Kidney (tissue), 14 donors: ENCODE data around the gene CACNA1S. TPM values are rescaled to one million over a fixed set of nuclear protein-coding genes. Genes with fewer than 3 reads are reported as not detected.
A peak's percentile ranks its signal among the peaks of the same experiment; 100 is the strongest.

Experiments
- DNase-seq, 5 donors: peaks; one replicate each; pipeline ENCODE4 v3.0.0-alpha.2; 2013 to 2020
- FAIRE-seq: peaks from 2 replicates; lab custom pipeline; 2012; peaks lifted over from hg19 to GRCh38; lab: Jason Lieb, UNC
- H3K27ac ChIP-seq, 2 donors: one replicate each; pipeline ENCODE4 v1.7.0; 2013; ENCODE audit warnings: low read depth in 2 of 2, low read length in 2 of 2, inconsistent platforms in 1 of 2
- H3K27me3 ChIP-seq: one replicate; pipeline ENCODE4 v1.7.1; 2013; ENCODE audit warnings: low read length, inconsistent platforms; ENCODE audit not compliant: control insufficient read depth, insufficient read depth
- H3K36me3 ChIP-seq, 3 donors: one replicate each; pipeline versions ENCODE4 v1.7.0 to v1.7.1; 2013; ENCODE audit warnings: low read length in 3 of 3, control low read depth in 1 of 3, inconsistent platforms in 1 of 3; ENCODE audit not compliant: insufficient read depth in 3 of 3, control insufficient read depth in 2 of 3
- H3K4me1 ChIP-seq, 3 donors: one replicate each; pipeline versions ENCODE4 v1.7.0 to v1.7.1; 2013; ENCODE audit warnings: low read length in 3 of 3, inconsistent platforms in 1 of 3, low read depth in 1 of 3; ENCODE audit not compliant: control insufficient read depth in 2 of 3, insufficient read depth in 2 of 3
- H3K4me3 ChIP-seq, 3 donors: one replicate each; pipeline versions ENCODE4 v1.7.0 to v1.8.1; 2013; ENCODE audit warnings: low read length in 3 of 3, control low read depth in 1 of 3, inconsistent platforms in 1 of 3
- H3K9ac ChIP-seq, 3 donors: one replicate each; pipeline versions ENCODE4 v1.7.0 to v1.7.1; 2013; ENCODE audit warnings: low read length in 3 of 3, control low read depth in 1 of 3, inconsistent platforms in 1 of 3
- H3K9me3 ChIP-seq, 3 donors: one replicate each; pipeline versions ENCODE4 v1.7.0 to v1.7.1; 2013; ENCODE audit warnings: low read length in 3 of 3, control low read depth in 1 of 3, inconsistent platforms in 1 of 3; ENCODE audit not compliant: control insufficient read depth in 2 of 3, insufficient read depth in 1 of 3
- CTCF ChIP-seq: IDR thresholded peaks from 3 replicates; pipeline ENCODE4 v1.5.1; 2012; ENCODE audit warnings: mild to moderate bottlenecking, moderate library complexity, borderline replicate concordance; ENCODE audit not compliant: insufficient read depth; ENCODE audit errors: extremely low read depth
- intact Hi-C: fragments of 100-400 bp; cut with DNase I; formaldehyde crosslinking; loops from one replicate; pipeline ENCODE4 v1.11.1; 2022
- polyA plus RNA-seq: library from polyadenylated mRNA; stranded (reverse); fragments of 350-450 nt; fragmentation: Illumina TruSeq; extraction: RNeasy Lipid Tissue Mini Kit (QIAGEN cat#74804); gene quantifications from one replicate; pipeline ENCODE4 v1.2.3, GENCODE V29; 2014; ENCODE audit warnings: low read depth, low replicate concordance; ENCODE audit not compliant: insufficient read depth
- total RNA-seq: library from RNA; stranded (reverse); fragmentation: NEBNext Ultra II Directional; extraction: Animal tissue kit (Norgen Biotek cat#: 25700); gene quantifications from one replicate; pipeline ENCODE4 v1.2.1, GENCODE V29; 2021
- donor health status: control.
- donor health status: control.
- donor health status: control.
- donor health status: control.
- donor health status: control.
- donor health status: DM: yes; HTN: yes; CAD: no.
- donor health status: Normal renal cell carcinoma (clear cell type).

CACNA1S gene
- total and polyA plus RNA-seq, 2 donors from 2014 or later = 0.41 TPM; not detected in 1

GRCh38 chr1:201044119-201044518 is 68.1 kb downstream of the CACNA1S start:
- Histone ChIP-seq H3K27ac (no peak overlapping the region), H3K36me3 (no peaks in the 10 kb centered on the region), H3K4me1 (no peaks in the 10 kb centered on the region), H3K4me3 (no peak overlapping the region), H3K9me3 (no peaks in the 10 kb centered on the region), H3K27me3 (no peaks in the 10 kb centered on the region), H3K9ac (no peak overlapping the region)
- FAIRE-seq (no peak), DNase-seq (no peak)
- TF ChIP-seq CTCF = no peak
- intact Hi-C loops = loop anchor here (5.0 kb wide), 1 partner anchor 72 kb away; no protein-coding TSS in a partner anchor

- DNase-seq (peak; percentile 64 to 86 (median 74)), FAIRE-seq (no peak)
Observed at GRCh38 chr1:201042779-201043461, 69.3 kb downstream of the CACNA1S start.

GRCh38 chr1:201041011-201041410 is 71.2 kb downstream of the CACNA1S start:
- H3K4me3 ChIP-seq = no peak overlapping the region
- H3K4me1 ChIP-seq = no peaks in the 10 kb centered on the region
- TF ChIP-seq CTCF = no peak
- no peaks in the 10 kb centered on the region for H3K9me3 ChIP-seq
- H3K27me3 ChIP-seq = no peaks in the 10 kb centered on the region
- FAIRE-seq (no peak), DNase-seq (peak in 1 of 5 donors; percentile 37)
- intact Hi-C loops = loop anchor here (5.0 kb wide), 1 partner anchor 69 kb away; no protein-coding TSS in a partner anchor
- no peak overlapping the region for H3K9ac ChIP-seq
- H3K27ac ChIP-seq = no peak overlapping the region
- H3K36me3 ChIP-seq = no peaks in the 10 kb centered on the region

More at GRCh38 chr1:201042779-201043461, 69.3 kb downstream of the CACNA1S start:
- peak; percentile 90 for TF ChIP-seq CTCF
- Histone ChIP-seq H3K4me3 (no peak overlapping the region), H3K9ac (no peak overlapping the region), H3K9me3 (no peaks in the 10 kb centered on the region), H3K4me1 (no peaks in the 10 kb centered on the region), H3K36me3 (no peaks in the 10 kb centered on the region), H3K27me3 (no peaks in the 10 kb centered on the region), H3K27ac (no peak overlapping the region)
- intact Hi-C loops = loop anchor here (5.0 kb wide), 1 partner anchor 71 kb away; no protein-coding TSS in a partner anchor
